K562 (cell line): ENCODE measurements around the gene ARHGEF1. TPM values are rescaled to one million over a fixed set of nuclear protein-coding genes. Genes with fewer than 3 reads are reported as not detected.

Source experiments
- ATAC-seq: fragments of 200-7000 bp; cut with Tn5 transposase; 3 replicates; pipeline ENCODE4 v1.9.1; 2020; ENCODE audit warnings: moderate library complexity
- BruUV-seq: library from RNA; stranded (reverse); fragments of 400-500 nt; replicated peaks from 2 replicates; lab custom pipeline; 2021; lab: Mats Ljungman, UMichigan
- CTCF ChIA-PET: fragments of 300-600 bp; formaldehyde crosslinking; extraction: SDS; loops from one replicate; lab custom pipeline; 2021; ENCODE audit warnings: low intra/inter-chr PET ratio; lab: Yijun Ruan, JAX
- POLR2A ChIA-PET: fragments of 300-600, 350-650 bp; sonication (Branson Sonifier 250); formaldehyde crosslinking; extraction: SDS; loops from one replicate; lab custom pipeline; 2021; ENCODE audit warnings: antibody characterized with exemption, inconsistent platforms; lab: Yijun Ruan, JAX
- DNase-seq, 4 experiments: peaks; one replicate each; pipeline versions ENCODE4 v3.0.0 to v3.0.0-alpha.2; 2011 to 2018; ENCODE audit warnings: low spot score in 3 of 4, mixed read lengths in 3 of 4; ENCODE audit errors: extremely low read depth in 1 of 4
- FAIRE-seq: peaks from 2 replicates; lab custom pipeline; 2011; peaks lifted over from hg19 to GRCh38; lab: Jason Lieb, UNC
- H2AFZ ChIP-seq: 2 replicates; pipeline ENCODE4 v1.6.0; 2011; ENCODE audit warnings: low read depth, low read length, control low read depth, inconsistent platforms
- H3K27ac ChIP-seq: fragments of 200-600 bp; 3 replicates; pipeline ENCODE4 v1.8.0; 2011; ENCODE audit warnings: low read depth, mild to moderate bottlenecking, control low read depth, inconsistent platforms, low read length, moderate library complexity, mixed read lengths; ENCODE audit errors: extremely low read depth
- H3K27me3 ChIP-seq, 2 experiments: fragments of 300-600 bp in 1 of 2; 2 replicates in 1 of 2; 3 replicates in 1 of 2; pipeline versions ENCODE4 v1.6.0 to v1.8.0; 2011; ENCODE audit warnings: inconsistent platforms in 2 of 2, low read length in 2 of 2, mild to moderate bottlenecking in 1 of 2, mixed read lengths in 1 of 2, moderate library complexity in 1 of 2; ENCODE audit not compliant: control insufficient read depth in 2 of 2, insufficient read depth in 2 of 2
- H3K36me3 ChIP-seq: fragments of 300-600 bp; 3 replicates; pipeline ENCODE4 v1.8.0; 2011; ENCODE audit warnings: mild to moderate bottlenecking, low read length, inconsistent platforms; ENCODE audit not compliant: control insufficient read depth, insufficient read depth
- H3K4me1 ChIP-seq, 2 experiments: fragments of 200-600 bp in 1 of 2; replicated peaks in 1 of 2; 2 replicates in 1 of 2; 3 replicates in 1 of 2; pipeline versions ENCODE4 v1.5.1 to v1.8.0; 2011; ENCODE audit warnings: inconsistent platforms in 2 of 2, low read length in 2 of 2, mild to moderate bottlenecking in 1 of 2, mixed read lengths in 1 of 2, moderate library complexity in 1 of 2; ENCODE audit not compliant: control insufficient read depth in 2 of 2, insufficient read depth in 2 of 2
- H3K4me2 ChIP-seq: 2 replicates; pipeline ENCODE4 v1.6.1; 2011; ENCODE audit warnings: low read length, control low read depth, inconsistent platforms, mixed read lengths; ENCODE audit not compliant: insufficient read depth
- H3K4me3 ChIP-seq: fragments of 200-600 bp; sonication (generic), shearing (Covaris generic); 2 replicates; pipeline ENCODE4 v1.5.1; 2016; ENCODE audit warnings: control low read depth, inconsistent platforms
- H3K79me2 ChIP-seq: fragments of 200-600 bp; 3 replicates; pipeline ENCODE4 v1.8.0; 2011; ENCODE audit warnings: low read length, inconsistent platforms; ENCODE audit not compliant: control insufficient read depth, insufficient read depth
- H3K9ac ChIP-seq, 2 experiments: 2 replicates each; pipeline versions ENCODE4 v1.6.0 to v1.6.1; 2011; ENCODE audit warnings: low read depth in 2 of 2, low read length in 2 of 2, control low read depth in 1 of 2, inconsistent platforms in 1 of 2, mild to moderate bottlenecking in 1 of 2, mixed read lengths in 1 of 2; ENCODE audit not compliant: insufficient read depth in 1 of 2
- H3K9me1 ChIP-seq: one replicate; pipeline ENCODE4 v1.6.0; 2011; ENCODE audit warnings: inconsistent platforms, mild to moderate bottlenecking, low read length, moderate library complexity; ENCODE audit not compliant: control insufficient read depth, insufficient read depth
- H3K9me3 ChIP-seq: replicated peaks from 2 replicates; pipeline ENCODE4 v1.5.1; 2011; ENCODE audit warnings: low read depth, low read length, inconsistent platforms; ENCODE audit not compliant: control insufficient read depth, insufficient read depth
- H4K20me1 ChIP-seq: replicated peaks from 2 replicates; pipeline ENCODE4 v1.6.1; 2011; ENCODE audit warnings: low read length, inconsistent platforms, mixed read lengths; ENCODE audit not compliant: control insufficient read depth, insufficient read depth
- EHMT2 ChIP-seq: fragments of 450-650 bp; IDR thresholded peaks from 2 replicates; pipeline ENCODE4 v1.6.1; 2018; ENCODE audit warnings: antibody characterized with exemption
- HMBOX1 ChIP-seq: sonication (generic); IDR thresholded peaks from 2 replicates; pipeline ENCODE4 v1.6.1; 2016
- MCM3 ChIP-seq: fragments of 450-650 bp; IDR thresholded peaks from 2 replicates; pipeline ENCODE4 v1.6.1; 2016
- NR3C1 ChIP-seq: sonication (generic); formaldehyde crosslinking; IDR thresholded peaks from 2 replicates; pipeline ENCODE4 v1.8.1; 2022; ENCODE audit warnings: missing genetic modification reagents
- RERE ChIP-seq: sonication (generic); formaldehyde crosslinking; IDR thresholded peaks from 2 replicates; pipeline ENCODE4 v1.8.0; 2023; ENCODE audit warnings: missing genetic modification reagents, mild to moderate bottlenecking, borderline replicate concordance
- ZBTB49 ChIP-seq: sonication (generic); formaldehyde crosslinking; IDR thresholded peaks from 2 replicates; pipeline ENCODE4 v1.8.0; 2022; ENCODE audit warnings: missing genetic modification reagents, mild to moderate bottlenecking, borderline replicate concordance
- ZC3H11A ChIP-seq: IDR thresholded peaks from 2 replicates; pipeline ENCODE4 v1.6.1; 2012; ENCODE audit warnings: low read depth, low read length, improper control_type of control experiment
- ZNF444 ChIP-seq: fragments of 250-450 bp; sonication (Bioruptor Pico); IDR thresholded peaks from 2 replicates; pipeline ENCODE4 v1.4.0; 2020; ENCODE audit warnings: mild to moderate bottlenecking, moderate library complexity
- WGBS: fragments of 100-300 bp; shearing (Covaris generic); methylation state at CpG from one replicate; pipeline ENCODE4 v1.1.6; 2016; ENCODE audit warnings: low coverage, mixed read lengths; ENCODE audit not compliant: insufficient coverage; ENCODE audit errors: missing lambda C conversion rate; 5-methylcytosine and 5-hydroxymethylcytosine counted together
- in situ Hi-C: fragments of 300-500 bp; cut with MboI; formaldehyde crosslinking; loops from 4 replicates; pipeline ENCODE4 v1.15.0; 2018; ENCODE audit warnings: inconsistent platforms, mixed read lengths
- intact Hi-C: fragments of 100-400 bp; cut with micrococcal nuclease; formaldehyde crosslinking; loops from 2 replicates; pipeline ENCODE4 v1.14.2; 2022
- polyA plus RNA-seq, 8 experiments: library from polyadenylated mRNA; depleted of rRNA in 4 of 8; stranded (reverse) in 5 of 8; unstranded in 3 of 8; fragments of >200 nt; fragmentation: Nextera tagmentation in 2 of 8; fragmentation: Illumina TruSeq in 1 of 8; extraction: Ambion mirVana in 2 of 8; extraction: Trizol in 1 of 8; gene quantifications; 2 replicates each; pipeline versions ENCODE4 v1.2.1 to v1.2.3, GENCODE V29; 2011 to 2014; ENCODE audit warnings: inconsistent platforms in 1 of 8, missing spikeins in 1 of 8
- total RNA-seq, 7 experiments: library from RNA; depleted of rRNA in 6 of 7; stranded (reverse); fragments of >200 nt in 6 of 7; fragmentation: Illumina TruSeq in 2 of 7; extraction: Trizol in 2 of 7; gene quantifications; 2 replicates each; pipeline versions ENCODE4 v1.2.1 to v1.2.3, GENCODE V29; 2011 to 2021; ENCODE audit warnings: low replicate concordance in 1 of 7

The ARHGEF1 gene
- total and polyA plus RNA-seq, 9 of the 15 experiments (the other 6 are each of a cell fraction or from before 2014, with no cell fraction given) = 1.9 to 149 (median 29.8) TPM

- ATAC-seq (no peak), DNase-seq (no peak), FAIRE-seq (no peak)
- no peak overlapping the region for H3K4me3 ChIP-seq
- no peak overlapping the region for H2AFZ ChIP-seq
- H3K9ac ChIP-seq = no peak overlapping the region
- WGBS = 98% methylated on average over 4 of the region's 4 CpGs
- 0 out of 2 replicates have a peak, but pooled peaks cover 7% of the 10 kb centered on the region for H4K20me1 ChIP-seq
- no TSS peak for BruUV-seq
- peaks cover 9 to 30% of the 10 kb centered on the region in 2 experiments; a peak in 4 of 5 replicates for H3K4me1 ChIP-seq
- peaks cover 72% of the 10 kb centered on the region; the same call in 2 of the 3 replicates for H3K36me3 ChIP-seq
- intact Hi-C loops = no loop called here
- no peaks in the 10 kb centered on the region for H3K9me1 ChIP-seq
- H3K9me3 ChIP-seq = no peaks in the 10 kb centered on the region
- H3K27me3 ChIP-seq = no peaks in the 10 kb centered on the region
- H3K79me2 ChIP-seq = peaks cover 15% of the 10 kb centered on the region
- in situ Hi-C loops = no loop called here
- H3K27ac ChIP-seq = no peak overlapping the region
- ChIA-PET POLR2A (interaction anchor here (0.6 to 2.5 kb wide), 3 partner anchors 10 to 23 kb away, joined by 3 to 11 read pairs (median 4); no protein-coding TSS in a partner anchor), CTCF (no interaction called here)
- no peak overlapping the region for H3K4me2 ChIP-seq
- no peak for TF ChIP-seq ZC3H11A
- no peak for TF ChIP-seq RERE (CRISPR knock-in tag)
- TF ChIP-seq NR3C1 (CRISPR knock-in tag) = no peak
- no peak for TF ChIP-seq ZBTB49
- TF ChIP-seq MCM3 = no peak
- TF ChIP-seq HMBOX1 = no peak
- no peak for TF ChIP-seq EHMT2
- TF ChIP-seq ZNF444 (CRISPR knock-in tag) = no peak
Observed at GRCh38 chr19:41890936-41891335, 8.0 kb downstream of the ARHGEF1 start.
